IMR-90 (cell line): Measurements from ENCODE around the gene OGA. TPM values are rescaled to one million over a fixed set of nuclear protein-coding genes. Genes with fewer than 3 reads are reported as not detected.

Source experiments
- ATAC-seq: fragments of 200-7000 bp; cut with Tn5 transposase; 2 replicates; pipeline ENCODE4 v1.9.1; 2020; ENCODE audit warnings: low read depth, mild to moderate bottlenecking, moderate library complexity
- BruUV-seq: library from RNA; stranded (reverse); fragments of 400-500 nt; replicated peaks from 2 replicates; lab custom pipeline; 2021; lab: Mats Ljungman, UMichigan
- CTCF ChIA-PET: fragments of 300-600 bp; formaldehyde crosslinking; extraction: SDS; loops from one replicate; lab custom pipeline; 2021; ENCODE audit warnings: antibody characterized with exemption; lab: Yijun Ruan, JAX
- POLR2A ChIA-PET: fragments of 300-600 bp; sonication (Branson Sonifier 250); formaldehyde crosslinking; loops from one replicate; lab custom pipeline; 2022; ENCODE audit warnings: antibody characterized with exemption; ENCODE audit not compliant: unreplicated experiment; lab: Charles Lee
- DNase-seq: peaks from one replicate; pipeline ENCODE4 v3.0.0; 2013
- H2AFZ ChIP-seq: replicated peaks from 2 replicates; pipeline ENCODE3; 2013; ENCODE audit warnings: low read length, mild to moderate bottlenecking; ENCODE audit not compliant: poor library complexity
- H2AK5ac ChIP-seq: 2 replicates; pipeline ENCODE4 v1.6.1; 2013; ENCODE audit warnings: low read depth, low read length, inconsistent platforms
- H2AK9ac ChIP-seq: replicated peaks from 2 replicates; pipeline ENCODE3; 2013; ENCODE audit warnings: mild to moderate bottlenecking, low read depth, low read length, moderate library complexity; ENCODE audit not compliant: poor library complexity
- H2BK120ac ChIP-seq: 2 replicates; pipeline ENCODE4 v1.6.1; 2013; ENCODE audit warnings: low read depth, low read length, inconsistent platforms
- H2BK15ac ChIP-seq: 3 replicates; pipeline ENCODE4 v1.6.1; 2013; ENCODE audit warnings: low read depth, low read length, inconsistent platforms
- H2BK20ac ChIP-seq: 2 replicates; pipeline ENCODE4 v1.6.1; 2013; ENCODE audit warnings: low read depth, mild to moderate bottlenecking, inconsistent platforms, low read length, moderate library complexity
- H2BK5ac ChIP-seq: 2 replicates; pipeline ENCODE4 v1.6.1; 2013; ENCODE audit warnings: mild to moderate bottlenecking, low read depth, low read length, inconsistent platforms; ENCODE audit not compliant: poor library complexity, severe bottlenecking
- H3K14ac ChIP-seq: replicated peaks from 2 replicates; pipeline ENCODE4 v1.6.1; 2013; ENCODE audit warnings: low read depth, low read length, inconsistent platforms
- H3K18ac ChIP-seq: 2 replicates; pipeline ENCODE4 v1.6.1; 2013; ENCODE audit warnings: low read depth, low read length, control low read depth
- H3K23ac ChIP-seq: 2 replicates; pipeline ENCODE4 v1.6.1; 2013; ENCODE audit warnings: low read depth, low read length, inconsistent platforms
- H3K27ac ChIP-seq: 2 replicates; pipeline ENCODE4 v1.5.1; 2013; ENCODE audit warnings: mild to moderate bottlenecking, control low read depth, low read length; ENCODE audit not compliant: insufficient read depth
- H3K27me3 ChIP-seq: 2 replicates; pipeline ENCODE4 v1.6.1; 2013; ENCODE audit warnings: low read length; ENCODE audit not compliant: control insufficient read depth, insufficient read depth
- H3K36me3 ChIP-seq: 2 replicates; pipeline ENCODE4 v1.6.1; 2013; ENCODE audit warnings: low read length, mixed read lengths; ENCODE audit not compliant: control insufficient read depth, insufficient read depth
- H3K4ac ChIP-seq: 2 replicates; pipeline ENCODE4 v1.6.1; 2013; ENCODE audit warnings: low read depth, low read length, inconsistent platforms
- H3K4me1 ChIP-seq: 2 replicates; pipeline ENCODE4 v1.6.1; 2013; ENCODE audit warnings: low read length, mixed read lengths; ENCODE audit not compliant: control insufficient read depth, insufficient read depth
- H3K4me2 ChIP-seq: 2 replicates; pipeline ENCODE4 v1.6.1; 2013; ENCODE audit warnings: low read depth, mild to moderate bottlenecking, control low read depth, low read length, moderate library complexity
- H3K4me3 ChIP-seq: 2 replicates; pipeline ENCODE4 v1.5.1; 2013; ENCODE audit warnings: low read depth, mild to moderate bottlenecking, control low read depth, low read length, moderate library complexity; ENCODE audit not compliant: insufficient read depth
- H3K56ac ChIP-seq: 2 replicates; pipeline ENCODE4 v1.6.1; 2013; ENCODE audit warnings: low read length, inconsistent platforms; ENCODE audit not compliant: insufficient read depth; ENCODE audit errors: extremely low read depth
- H3K79me1 ChIP-seq, 2 experiments: 2 replicates each; pipeline ENCODE4 v1.6.1; 2013; ENCODE audit warnings: low read length in 2 of 2, inconsistent platforms in 1 of 2, low read depth in 1 of 2
- H3K9ac ChIP-seq: 2 replicates; pipeline ENCODE4 v1.6.1; 2013; ENCODE audit warnings: low read depth, low read length, control low read depth
- H3K9me1 ChIP-seq: 2 replicates; pipeline ENCODE4 v1.6.1; 2013; ENCODE audit warnings: low read length, inconsistent platforms; ENCODE audit not compliant: insufficient read depth
- H3K9me3 ChIP-seq: 2 replicates; pipeline ENCODE4 v1.6.1; 2013; ENCODE audit warnings: low read length; ENCODE audit not compliant: control insufficient read depth, insufficient read depth
- H4K20me1 ChIP-seq: 2 replicates; pipeline ENCODE4 v1.6.1; 2013; ENCODE audit warnings: low read length, inconsistent platforms; ENCODE audit not compliant: insufficient read depth
- H4K5ac ChIP-seq: 2 replicates; pipeline ENCODE4 v1.6.1; 2013; ENCODE audit warnings: mild to moderate bottlenecking, low read depth, low read length, control low read depth
- H4K8ac ChIP-seq, 2 experiments: 2 replicates each; pipeline ENCODE4 v1.6.1; 2013; ENCODE audit warnings: low read depth in 2 of 2, low read length in 2 of 2, control low read depth in 1 of 2, inconsistent platforms in 1 of 2
- H4K91ac ChIP-seq: 2 replicates; pipeline ENCODE4 v1.6.1; 2013; ENCODE audit warnings: low read depth, low read length, inconsistent platforms; ENCODE audit not compliant: insufficient read depth
- BHLHE40 ChIP-seq: fragments of 150-350 bp; IDR thresholded peaks from 2 replicates; pipeline ENCODE4 v1.6.1; 2016; ENCODE audit warnings: mild to moderate bottlenecking, low read depth, low read length
- CEBPB ChIP-seq: IDR thresholded peaks from 2 replicates; pipeline ENCODE4 v1.6.1; 2012; ENCODE audit warnings: low read depth, low read length, improper control_type of control experiment
- CHD1 ChIP-seq: IDR thresholded peaks from 2 replicates; pipeline ENCODE4 v1.6.1; 2012; ENCODE audit warnings: low read depth, low read length, improper control_type of control experiment
- CTCF ChIP-seq: conservative IDR thresholded peaks from 2 replicates; pipeline ENCODE4 v1.5.1; 2012; ENCODE audit warnings: mild to moderate bottlenecking, low read depth, low read length, improper control_type of control experiment
- ELK1 ChIP-seq: fragments of 150-350 bp; IDR thresholded peaks from 2 replicates; pipeline ENCODE4 v1.6.1; 2016; ENCODE audit warnings: low read depth, mild to moderate bottlenecking, low read length, moderate library complexity, borderline replicate concordance
- FOS ChIP-seq: fragments of 150-350 bp; IDR thresholded peaks from 2 replicates; pipeline ENCODE4 v1.6.1; 2016; ENCODE audit warnings: low read depth, low read length
- MAFK ChIP-seq: IDR thresholded peaks from 2 replicates; pipeline ENCODE4 v1.6.1; 2012; ENCODE audit warnings: low read depth, low read length, improper control_type of control experiment
- MAZ ChIP-seq: IDR thresholded peaks from 2 replicates; pipeline ENCODE4 v1.6.1; 2012; ENCODE audit warnings: low read depth, mild to moderate bottlenecking, low read length, improper control_type of control experiment, moderate library complexity, borderline replicate concordance
- MXI1 ChIP-seq: IDR thresholded peaks from 2 replicates; pipeline ENCODE4 v1.6.1; 2012; ENCODE audit warnings: low read depth, mild to moderate bottlenecking, low read length, moderate library complexity, borderline replicate concordance
- NFE2L2 ChIP-seq: fragments of 150-350 bp; IDR thresholded peaks from 2 replicates; pipeline ENCODE4 v1.6.1; 2016; ENCODE audit warnings: low read depth, mild to moderate bottlenecking, low read length
- RAD21 ChIP-seq: IDR thresholded peaks from 2 replicates; pipeline ENCODE4 v1.6.1; 2012; ENCODE audit warnings: low read length, improper control_type of control experiment
- RCOR1 ChIP-seq: IDR thresholded peaks from 2 replicates; pipeline ENCODE4 v1.6.1; 2012; ENCODE audit warnings: mild to moderate bottlenecking, low read length, improper control_type of control experiment; ENCODE audit not compliant: insufficient replicate concordance
- RFX5 ChIP-seq: IDR thresholded peaks from 2 replicates; pipeline ENCODE4 v1.8.0; 2012; ENCODE audit warnings: low read depth, mild to moderate bottlenecking, low read length, moderate library complexity
- SMC3 ChIP-seq: fragments of 150-350 bp; IDR thresholded peaks from 2 replicates; pipeline ENCODE4 v1.6.1; 2016; ENCODE audit warnings: low read depth, mild to moderate bottlenecking, antibody characterized with exemption, low read length, moderate library complexity
- USF2 ChIP-seq: fragments of 150-350 bp; IDR thresholded peaks from 2 replicates; pipeline ENCODE4 v1.6.1; 2017; ENCODE audit warnings: mild to moderate bottlenecking, antibody characterized with exemption, low read length, low read depth
- WGBS, 2 experiments: methylation state at CpG; one replicate each; pipeline versions ENCODE4 v1.1.5 to v1.1.7; 2013; ENCODE audit warnings: missing lambda C conversion rate in 2 of 2; ENCODE audit not compliant: insufficient read length in 1 of 2; ENCODE audit errors: extremely low coverage in 2 of 2; 5-methylcytosine and 5-hydroxymethylcytosine counted together
- dilution Hi-C: fragments of 300-500 bp; cut with HindIII; formaldehyde crosslinking; loops from one replicate; pipeline ENCODE4 v1.14.3; 2018; ENCODE audit warnings: low sequenced_read_pairs; ENCODE audit not compliant: unreplicated experiment
- in situ Hi-C: fragments of 300-500 bp; cut with MboI; formaldehyde crosslinking; loops from 3 replicates; pipeline ENCODE4 v1.14.3; 2019; ENCODE audit warnings: low sequenced_read_pairs, inconsistent platforms, mixed read lengths
- intact Hi-C: fragments of 100-400 bp; cut with micrococcal nuclease; formaldehyde crosslinking; loops from 2 replicates; pipeline ENCODE4 v1.10.0; 2022
- polyA plus RNA-seq, 3 experiments: library from polyadenylated mRNA; depleted of rRNA; stranded (reverse); fragments of >200 nt; gene quantifications; 2 replicates each; pipeline ENCODE4 v1.2.3, GENCODE V29; 2012; ENCODE audit warnings: low replicate concordance in 1 of 3
- total RNA-seq: library from RNA; depleted of rRNA; stranded (reverse); fragments of >200 nt; gene quantifications from 2 replicates; pipeline ENCODE4 v1.2.3, GENCODE V29; 2012

Gene OGA
- total and polyA plus RNA-seq, 2 of the 4 experiments (the other 2 are of a cell fraction), result 42.5 to 62.9 TPM

DNA sequence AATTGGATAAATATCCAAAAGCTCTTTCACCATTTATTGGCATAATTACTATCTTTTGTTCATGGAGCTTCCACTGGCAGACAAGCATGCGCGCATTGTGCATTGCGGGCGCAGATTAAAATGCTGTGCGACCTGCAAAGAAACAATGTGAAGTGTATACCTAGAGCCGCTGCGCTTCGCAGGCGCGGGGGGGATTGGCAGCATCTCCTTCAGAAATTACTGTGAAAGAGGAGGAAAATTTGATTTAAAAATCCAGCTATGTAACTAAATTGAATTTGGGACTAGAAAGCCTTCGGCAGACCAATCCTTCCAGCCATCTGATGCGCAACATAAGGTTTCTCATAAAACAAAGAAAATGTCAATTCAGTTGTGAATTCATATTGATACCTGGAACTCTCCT, 24.7 kb downstream of the OGA start:
- Histone ChIP-seq H2BK5ac (no peak overlapping the region), H4K20me1 (peaks cover 14% of the 10 kb centered on the region), H3K23ac (no peak overlapping the region), H3K4ac (no peak overlapping the region), H2AK5ac (no peak overlapping the region), H3K56ac (no peak overlapping the region), H3K9me1 (no peaks in the 10 kb centered on the region), H3K9me3 (no peaks in the 10 kb centered on the region), H3K27me3 (no peaks in the 10 kb centered on the region), H4K8ac (no peak overlapping the region), H4K5ac (no peak overlapping the region), H3K4me3 (no peak overlapping the region), H2BK20ac (no peak overlapping the region), H3K4me1 (no peaks in the 10 kb centered on the region), H2BK120ac (no peak overlapping the region), H3K36me3 (peaks cover 55% of the 10 kb centered on the region), H3K79me1 (peaks cover 45 to 50% of the 10 kb centered on the region in 2 experiments), H4K91ac (no peak overlapping the region), H3K14ac (no peak overlapping the region), H3K9ac (no peak overlapping the region), H3K4me2 (no peak overlapping the region), H3K27ac (no peak overlapping the region), H3K18ac (no peak overlapping the region), H2BK15ac (no peak overlapping the region), H2AK9ac (no peak overlapping the region), H2AFZ (no peak overlapping the region)
- BruUV-seq, result no TSS peak
- TF ChIP-seq SMC3 (no peak), MAFK (no peak), ELK1 (no peak), RAD21 (no peak), CEBPB (no peak), RCOR1 (no peak), BHLHE40 (no peak), FOS (no peak), USF2 (no peak), CHD1 (no peak), RFX5 (no peak), MAZ (no peak), MXI1 (no peak), CTCF (no peak), NFE2L2 (no peak)
- POLR2A ChIA-PET, result no interaction called here
- ATAC-seq (no peak), DNase-seq (no peak)
- WGBS, 2 experiments, result 100% methylated on average over 8 of the region's 12 CpGs; no CpG with 5 or more reads in 1 of the 2 experiments
- intact Hi-C loops, result no loop called here
- dilution Hi-C loops, result no loop called here
- CTCF ChIA-PET, result no interaction called here
- in situ Hi-C loops, result no loop called here
